K562 (cell line): Measurements from ENCODE around the gene TMC4. TPM values are rescaled to one million over a fixed set of nuclear protein-coding genes. Genes with fewer than 3 reads are reported as not detected.

ENCODE experiments used
- CUX1 ChIP-seq: fragments of 200-800 bp; sonication (Bioruptor generic); IDR thresholded peaks from 2 replicates; pipeline ENCODE4 v1.6.1; 2016; ENCODE audit warnings: missing genetic modification characterization, missing compliant biosample characterization
- DDX20 ChIP-seq: fragments of 450-650 bp; IDR thresholded peaks from 2 replicates; pipeline ENCODE4 v1.6.1; 2016; ENCODE audit warnings: missing genetic modification characterization, low read depth, mild to moderate bottlenecking, missing compliant biosample characterization, moderate library complexity
- ESRRA ChIP-seq: fragments of 450-650 bp; IDR thresholded peaks from 2 replicates; pipeline ENCODE4 v1.6.1; 2014; ENCODE audit warnings: low read depth, mild to moderate bottlenecking, moderate library complexity, borderline replicate concordance
- HEY1 ChIP-seq: fragments of 250-450 bp; sonication (Bioruptor Pico); IDR thresholded peaks from 2 replicates; pipeline ENCODE4 v1.5.0; 2020; ENCODE audit warnings: mild to moderate bottlenecking, moderate library complexity, borderline replicate concordance
- IFI16 ChIP-seq: fragments of 250-450 bp; sonication (Bioruptor Pico); IDR thresholded peaks from 2 replicates; pipeline ENCODE4 v2.1.2; 2022; ENCODE audit warnings: mild to moderate bottlenecking, inconsistent platforms
- MAX ChIP-seq: sonication (generic); formaldehyde crosslinking; IDR thresholded peaks from 2 replicates; pipeline ENCODE4 v1.9.0; 2022; ENCODE audit warnings: mild to moderate bottlenecking, missing genetic modification reagents
- POU5F1 ChIP-seq: fragments of 150-350 bp; IDR thresholded peaks from 2 replicates; pipeline ENCODE4 v1.6.1; 2014; ENCODE audit warnings: borderline replicate concordance, low read length, low read depth, mild to moderate bottlenecking; ENCODE audit not compliant: partially characterized antibody
- RFX1 ChIP-seq: fragments of 450-650 bp; IDR thresholded peaks from 2 replicates; pipeline ENCODE4 v1.6.1; 2016; ENCODE audit warnings: mild to moderate bottlenecking, moderate library complexity
- SETDB1 ChIP-seq: IDR thresholded peaks from one replicate; pipeline ENCODE4 v1.6.1; 2012; ENCODE audit warnings: low read length, control low read depth, inconsistent platforms
- SIRT6 ChIP-seq: IDR thresholded peaks from one replicate; pipeline ENCODE4 v1.6.1; 2012; ENCODE audit warnings: low read depth, mild to moderate bottlenecking, control low read depth, inconsistent platforms, low read length, moderate library complexity
- TRIM24 ChIP-seq, 2 experiments: fragments of 450-650 bp; IDR thresholded peaks; 2 replicates each; pipeline ENCODE4 v1.6.1; 2016
- ZBTB12 ChIP-seq: fragments of 250-450 bp; sonication (Bioruptor Pico); IDR thresholded peaks from 2 replicates; pipeline ENCODE4 v1.4.0; 2020
- polyA plus RNA-seq, 8 experiments: library from polyadenylated mRNA; depleted of rRNA in 4 of 8; stranded (reverse) in 5 of 8; unstranded in 3 of 8; fragments of >200 nt; fragmentation: Nextera tagmentation in 2 of 8; fragmentation: Illumina TruSeq in 1 of 8; extraction: Ambion mirVana in 2 of 8; extraction: Trizol in 1 of 8; gene quantifications; 2 replicates each; pipeline versions ENCODE4 v1.2.1 to v1.2.3, GENCODE V29; 2011 to 2014; ENCODE audit warnings: inconsistent platforms in 1 of 8, missing spikeins in 1 of 8
- total RNA-seq, 7 experiments: library from RNA; depleted of rRNA in 6 of 7; stranded (reverse); fragments of >200 nt in 6 of 7; fragmentation: Illumina TruSeq in 2 of 7; extraction: Trizol in 2 of 7; gene quantifications; 2 replicates each; pipeline versions ENCODE4 v1.2.1 to v1.2.3, GENCODE V29; 2011 to 2021; ENCODE audit warnings: low replicate concordance in 1 of 7
- TF ChIP-seq, protein P1 (sequence below): fragments of 450-650 bp; IDR thresholded peaks from 2 replicates; pipeline ENCODE4 v1.7.1; 2018; ENCODE audit warnings: mild to moderate bottlenecking, low read depth; ENCODE audit not compliant: partially characterized antibody
- TF ChIP-seq, protein P2 (sequence below), 2 experiments: fragments of 450-650 bp; IDR thresholded peaks; 2 replicates each; pipeline ENCODE4 v1.6.1; 2016
- TF ChIP-seq, protein P3 (sequence below): sonication (generic); formaldehyde crosslinking; IDR thresholded peaks from 2 replicates; pipeline ENCODE4 v1.8.1; 2023; ENCODE audit warnings: mild to moderate bottlenecking, missing genetic modification reagents, moderate library complexity

TMC4 gene
- total and polyA plus RNA-seq, 9 of the 15 experiments (the other 6 are each of a cell fraction or from before 2014, with no cell fraction given), result 0.12 to 0.79 (median 0.36) TPM; not detected in 2

DNA sequence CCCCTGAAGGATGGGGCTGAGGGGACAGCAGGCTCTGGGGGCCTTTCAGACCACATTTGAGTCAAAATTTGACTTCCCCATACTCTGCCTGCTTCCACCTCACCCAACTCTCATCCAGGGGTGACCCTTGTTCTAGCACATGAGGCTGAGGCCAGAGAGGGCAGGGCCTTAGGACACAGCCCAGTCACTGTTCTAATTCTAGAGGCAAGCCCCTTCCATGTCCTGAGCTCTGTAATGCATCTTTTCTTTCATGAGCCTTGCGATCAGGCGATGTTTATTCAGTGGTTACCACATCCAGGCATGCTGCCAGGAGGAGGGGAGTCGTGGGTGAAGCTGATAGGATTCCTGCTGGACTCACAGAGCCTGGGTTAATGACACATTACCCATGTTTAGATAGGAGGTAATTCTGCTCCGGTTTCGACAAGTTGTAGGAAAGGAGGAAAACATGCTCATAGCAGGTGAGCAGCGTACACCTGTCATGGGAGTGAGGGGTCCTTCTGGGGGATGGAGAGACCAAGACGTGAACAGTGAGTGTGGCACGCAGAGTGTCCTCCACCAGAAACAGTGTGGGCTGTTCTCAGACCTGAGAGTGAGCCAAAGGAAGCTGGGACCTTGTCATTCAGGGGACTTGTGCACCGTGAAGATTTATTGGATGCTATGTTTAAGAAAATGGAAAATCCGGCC is 37.0 kb upstream of the TMC4 start (continued):
- TF ChIP-seq, protein P1, sequence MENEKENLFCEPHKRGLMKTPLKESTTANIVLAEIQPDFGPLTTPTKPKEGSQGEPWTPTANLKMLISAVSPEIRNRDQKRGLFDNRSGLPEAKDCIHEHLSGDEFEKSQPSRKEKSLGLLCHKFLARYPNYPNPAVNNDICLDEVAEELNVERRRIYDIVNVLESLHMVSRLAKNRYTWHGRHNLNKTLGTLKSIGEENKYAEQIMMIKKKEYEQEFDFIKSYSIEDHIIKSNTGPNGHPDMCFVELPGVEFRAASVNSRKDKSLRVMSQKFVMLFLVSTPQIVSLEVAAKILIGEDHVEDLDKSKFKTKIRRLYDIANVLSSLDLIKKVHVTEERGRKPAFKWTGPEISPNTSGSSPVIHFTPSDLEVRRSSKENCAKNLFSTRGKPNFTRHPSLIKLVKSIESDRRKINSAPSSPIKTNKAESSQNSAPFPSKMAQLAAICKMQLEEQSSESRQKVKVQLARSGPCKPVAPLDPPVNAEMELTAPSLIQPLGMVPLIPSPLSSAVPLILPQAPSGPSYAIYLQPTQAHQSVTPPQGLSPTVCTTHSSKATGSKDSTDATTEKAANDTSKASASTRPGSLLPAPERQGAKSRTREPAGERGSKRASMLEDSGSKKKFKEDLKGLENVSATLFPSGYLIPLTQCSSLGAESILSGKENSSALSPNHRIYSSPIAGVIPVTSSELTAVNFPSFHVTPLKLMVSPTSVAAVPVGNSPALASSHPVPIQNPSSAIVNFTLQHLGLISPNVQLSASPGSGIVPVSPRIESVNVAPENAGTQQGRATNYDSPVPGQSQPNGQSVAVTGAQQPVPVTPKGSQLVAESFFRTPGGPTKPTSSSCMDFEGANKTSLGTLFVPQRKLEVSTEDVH, result no peak
- TF ChIP-seq RFX1 (no peak), ZBTB12 (CRISPR knock-in tag) (no peak), TRIM24 (IDR thresholded peaks at IDR 0.05) (peak in 1 of 2 experiments; percentile 60; a peak in 2 of 4 replicates), SETDB1 (no peak), DDX20 (no peak), IFI16 (CRISPR knock-in tag) (no peak), ESRRA (peak; percentile 82; the same call in 1 of the 2 replicates), HEY1 (CRISPR knock-in tag) (no peak), CUX1 (no peak), POU5F1 (no peak), SIRT6 (no peak), MAX (CRISPR knock-in tag) (peak; percentile 73)
- TF ChIP-seq, protein P2, sequence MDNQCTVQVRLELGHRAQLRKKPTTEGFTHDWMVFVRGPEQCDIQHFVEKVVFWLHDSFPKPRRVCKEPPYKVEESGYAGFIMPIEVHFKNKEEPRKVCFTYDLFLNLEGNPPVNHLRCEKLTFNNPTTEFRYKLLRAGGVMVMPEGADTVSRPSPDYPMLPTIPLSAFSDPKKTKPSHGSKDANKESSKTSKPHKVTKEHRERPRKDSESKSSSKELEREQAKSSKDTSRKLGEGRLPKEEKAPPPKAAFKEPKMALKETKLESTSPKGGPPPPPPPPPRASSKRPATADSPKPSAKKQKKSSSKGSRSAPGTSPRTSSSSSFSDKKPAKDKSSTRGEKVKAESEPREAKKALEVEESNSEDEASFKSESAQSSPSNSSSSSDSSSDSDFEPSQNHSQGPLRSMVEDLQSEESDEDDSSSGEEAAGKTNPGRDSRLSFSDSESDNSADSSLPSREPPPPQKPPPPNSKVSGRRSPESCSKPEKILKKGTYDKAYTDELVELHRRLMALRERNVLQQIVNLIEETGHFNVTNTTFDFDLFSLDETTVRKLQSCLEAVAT (IDR thresholded peaks at IDR 0.05), result peak in 1 of 2 experiments; percentile 85; a peak in 2 of 4 replicates
- TF ChIP-seq, protein P3, sequence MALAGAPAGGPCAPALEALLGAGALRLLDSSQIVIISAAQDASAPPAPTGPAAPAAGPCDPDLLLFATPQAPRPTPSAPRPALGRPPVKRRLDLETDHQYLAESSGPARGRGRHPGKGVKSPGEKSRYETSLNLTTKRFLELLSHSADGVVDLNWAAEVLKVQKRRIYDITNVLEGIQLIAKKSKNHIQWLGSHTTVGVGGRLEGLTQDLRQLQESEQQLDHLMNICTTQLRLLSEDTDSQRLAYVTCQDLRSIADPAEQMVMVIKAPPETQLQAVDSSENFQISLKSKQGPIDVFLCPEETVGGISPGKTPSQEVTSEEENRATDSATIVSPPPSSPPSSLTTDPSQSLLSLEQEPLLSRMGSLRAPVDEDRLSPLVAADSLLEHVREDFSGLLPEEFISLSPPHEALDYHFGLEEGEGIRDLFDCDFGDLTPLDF (CRISPR knock-in tag), result no peak
